ENCODE measurements around the gene SAMD4A.

SAMD4A gene

GRCh38 chr14:54781961-54782750 is 215.2 kb downstream of the SAMD4A start:
- H3K27ac ChIP-seq (ENCODE audit: insufficient read depth, low read length, poor library complexity, severe bottlenecking), result no peak overlapping the region
- H3K36me3 ChIP-seq (ENCODE audit: control insufficient read depth, insufficient read depth, low read length), result no peaks in the 10 kb centered on the region

GRCh38 chr14:54782751-54783659 is 216.1 kb downstream of the SAMD4A start:
- Histone ChIP-seq H3K4me3 (ENCODE audit: insufficient read depth, low read depth, low read length, poor library complexity, severe bottlenecking) (no peak overlapping the region), H3K27me3 (replicated peaks; ENCODE audit: control insufficient read depth, insufficient read depth, low read length, poor library complexity, severe bottlenecking) (no peaks in the 10 kb centered on the region), H3K36me3 (ENCODE audit: control insufficient read depth, insufficient read depth, low read length) (no peaks in the 10 kb centered on the region), H3K9me3 (ENCODE audit: control insufficient read depth, low read length) (no peaks in the 10 kb centered on the region), H3K27ac (ENCODE audit: insufficient read depth, low read length, poor library complexity, severe bottlenecking) (no peak overlapping the region), H3K4me1 (ENCODE audit: control insufficient read depth, insufficient read depth, low read length, poor library complexity, severe bottlenecking) (no peaks in the 10 kb centered on the region)
- no peak for DNase-seq

More at GRCh38 chr14:54781961-54782750, 215.2 kb downstream of the SAMD4A start:
- H3K9me3 ChIP-seq (ENCODE audit: control insufficient read depth, low read length), result no peaks in the 10 kb centered on the region
- H3K4me1 ChIP-seq (ENCODE audit: control insufficient read depth, insufficient read depth, low read length, poor library complexity, severe bottlenecking), result no peaks in the 10 kb centered on the region
- H3K27me3 ChIP-seq (replicated peaks; ENCODE audit: control insufficient read depth, insufficient read depth, low read length, poor library complexity, severe bottlenecking), result no peaks in the 10 kb centered on the region
- no peak overlapping the region for H3K4me3 ChIP-seq (ENCODE audit: insufficient read depth, low read depth, low read length, poor library complexity, severe bottlenecking)
- DNase-seq, result no peak

- no peaks in the 10 kb centered on the region for H3K36me3 ChIP-seq (ENCODE audit: control insufficient read depth, insufficient read depth, low read length)
- H3K4me3 ChIP-seq (ENCODE audit: insufficient read depth, low read depth, low read length, poor library complexity, severe bottlenecking), result no peak overlapping the region
- no peaks in the 10 kb centered on the region for H3K27me3 ChIP-seq (replicated peaks; ENCODE audit: control insufficient read depth, insufficient read depth, low read length, poor library complexity, severe bottlenecking)
- DNase-seq, result no peak
- H3K27ac ChIP-seq (ENCODE audit: insufficient read depth, low read length, poor library complexity, severe bottlenecking), result no peak overlapping the region
- H3K4me1 ChIP-seq (ENCODE audit: control insufficient read depth, insufficient read depth, low read length, poor library complexity, severe bottlenecking), result no peaks in the 10 kb centered on the region
- no peaks in the 10 kb centered on the region for H3K9me3 ChIP-seq (ENCODE audit: control insufficient read depth, low read length)
Observed at GRCh38 chr14:54783660-54784015, 216.7 kb downstream of the SAMD4A start.

DNA sequence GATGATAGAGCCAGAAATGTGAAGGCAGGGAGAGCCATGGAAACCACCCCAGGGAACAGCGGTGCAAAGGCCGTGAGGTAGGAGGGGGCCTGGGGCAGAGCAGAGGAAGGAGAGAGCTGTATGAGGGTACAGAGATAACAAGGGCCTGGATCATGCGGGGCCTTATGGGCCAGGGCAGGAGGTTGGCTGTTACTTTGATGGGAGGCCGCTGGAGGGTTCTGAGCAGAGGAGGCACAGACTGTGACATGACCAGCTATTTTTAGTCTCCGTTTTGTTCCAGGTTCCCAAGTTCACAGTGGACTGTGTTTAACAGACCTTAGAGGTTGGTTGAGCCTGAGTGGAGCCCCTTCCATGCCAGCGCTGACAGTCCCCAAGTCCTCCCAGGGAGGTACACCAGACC is 217.1 kb downstream of the SAMD4A start:
- Histone ChIP-seq H3K4me1 (ENCODE audit: control insufficient read depth, insufficient read depth, low read length, poor library complexity, severe bottlenecking) (no peaks in the 10 kb centered on the region), H3K9me3 (ENCODE audit: control insufficient read depth, low read length) (no peaks in the 10 kb centered on the region), H3K4me3 (ENCODE audit: insufficient read depth, low read depth, low read length, poor library complexity, severe bottlenecking) (no peak overlapping the region), H3K27me3 (replicated peaks; ENCODE audit: control insufficient read depth, insufficient read depth, low read length, poor library complexity, severe bottlenecking) (no peaks in the 10 kb centered on the region), H3K27ac (ENCODE audit: insufficient read depth, low read length, poor library complexity, severe bottlenecking) (no peak overlapping the region), H3K36me3 (ENCODE audit: control insufficient read depth, insufficient read depth, low read length) (no peaks in the 10 kb centered on the region)
- DNase-seq, result no peak

DNA sequence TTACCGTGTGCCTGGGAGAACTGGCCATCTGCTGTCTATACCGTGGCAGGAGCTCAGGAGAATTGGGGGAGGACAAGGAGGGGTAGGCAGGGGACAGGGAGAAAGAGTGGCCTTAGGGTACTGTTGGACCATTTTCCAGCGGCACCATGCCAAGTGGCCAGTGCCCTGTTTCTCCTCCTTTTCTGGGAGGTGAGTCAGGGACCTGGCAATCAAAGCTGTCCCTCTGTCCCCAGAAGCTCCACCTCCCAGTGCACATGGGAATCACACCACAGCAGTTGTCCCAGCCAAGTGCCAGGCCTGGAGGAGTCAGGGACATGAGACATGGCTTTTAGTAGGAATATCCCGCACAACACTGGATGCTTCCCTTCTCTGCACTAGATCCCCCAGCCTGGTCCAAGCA is 217.7 kb downstream of the SAMD4A start:
- H3K27me3 ChIP-seq (replicated peaks; ENCODE audit: control insufficient read depth, insufficient read depth, low read length, poor library complexity, severe bottlenecking), result no peaks in the 10 kb centered on the region
- no peaks in the 10 kb centered on the region for H3K36me3 ChIP-seq (ENCODE audit: control insufficient read depth, insufficient read depth, low read length)
- H3K27ac ChIP-seq (ENCODE audit: insufficient read depth, low read length, poor library complexity, severe bottlenecking), result no peak overlapping the region
- H3K4me1 ChIP-seq (ENCODE audit: control insufficient read depth, insufficient read depth, low read length, poor library complexity, severe bottlenecking), result no peaks in the 10 kb centered on the region
- H3K4me3 ChIP-seq (ENCODE audit: insufficient read depth, low read depth, low read length, poor library complexity, severe bottlenecking), result no peak overlapping the region
- H3K9me3 ChIP-seq (ENCODE audit: control insufficient read depth, low read length), result no peaks in the 10 kb centered on the region
- DNase-seq, result no peak

- Histone ChIP-seq H3K9me3 (ENCODE audit: control insufficient read depth, low read length) (no peaks in the 10 kb centered on the region), H3K36me3 (ENCODE audit: control insufficient read depth, insufficient read depth, low read length) (no peaks in the 10 kb centered on the region), H3K27ac (ENCODE audit: insufficient read depth, low read length, poor library complexity, severe bottlenecking) (no peak overlapping the region), H3K27me3 (replicated peaks; ENCODE audit: control insufficient read depth, insufficient read depth, low read length, poor library complexity, severe bottlenecking) (no peaks in the 10 kb centered on the region), H3K4me3 (ENCODE audit: insufficient read depth, low read depth, low read length, poor library complexity, severe bottlenecking) (no peak overlapping the region), H3K4me1 (ENCODE audit: control insufficient read depth, insufficient read depth, low read length, poor library complexity, severe bottlenecking) (no peaks in the 10 kb centered on the region)
- no peak for DNase-seq
Observed at GRCh38 chr14:54785136-54785777, 218.3 kb downstream of the SAMD4A start.

DNA sequence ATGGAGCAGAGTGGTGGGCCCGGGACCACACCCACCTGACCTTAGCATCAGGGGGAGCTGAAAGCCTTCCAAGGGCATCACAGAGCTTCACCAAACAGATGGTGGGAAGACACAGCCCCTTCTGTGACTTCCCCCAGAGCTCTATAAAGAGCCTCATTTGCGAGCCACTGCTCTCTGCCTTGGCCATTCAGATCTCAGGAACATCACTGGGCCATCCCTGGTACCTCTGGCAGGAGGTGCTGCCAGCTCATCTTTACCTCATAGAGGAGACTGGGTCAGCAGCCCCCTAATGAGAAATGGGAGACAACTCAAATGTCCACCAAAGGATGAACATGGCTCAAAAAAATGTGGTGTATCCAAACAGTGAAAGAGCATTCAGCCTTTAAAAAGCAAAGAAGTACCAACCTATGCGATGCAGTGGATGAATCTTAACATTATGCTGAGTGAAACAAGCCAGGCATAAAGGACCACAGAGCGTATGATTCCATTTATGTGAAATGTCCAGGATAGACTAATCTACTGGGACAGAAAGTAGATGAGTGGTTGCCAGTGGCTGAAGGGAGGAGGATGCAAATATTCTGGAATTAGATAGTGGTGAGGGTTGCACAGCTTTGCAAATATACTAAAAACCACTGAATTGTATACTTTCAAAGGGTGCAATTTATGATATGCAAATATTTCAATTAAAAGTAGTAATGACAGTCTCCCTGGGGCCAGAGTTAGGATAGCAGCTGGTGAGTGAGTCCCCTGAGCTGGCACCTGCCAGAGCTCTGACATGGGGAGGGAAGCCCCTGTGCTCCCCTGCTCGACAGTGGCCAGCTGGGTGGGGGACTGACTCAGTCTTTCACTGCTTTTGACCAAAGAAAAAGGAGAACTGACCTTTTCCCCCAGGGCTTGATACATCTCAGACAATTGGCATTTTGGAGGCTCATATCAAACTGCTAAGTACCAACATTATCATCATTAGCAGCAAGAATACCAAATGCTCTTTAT is 219.1 kb downstream of the SAMD4A start:
- H3K27me3 ChIP-seq (replicated peaks; ENCODE audit: control insufficient read depth, insufficient read depth, low read length, poor library complexity, severe bottlenecking), result no peaks in the 10 kb centered on the region

GRCh38 chr14:54786838-54787237 is 219.9 kb downstream of the SAMD4A start:
- DNase-seq, result no peak
- H3K36me3 ChIP-seq (ENCODE audit: control insufficient read depth, insufficient read depth, low read length), result no peaks in the 10 kb centered on the region
- H3K9me3 ChIP-seq (ENCODE audit: control insufficient read depth, low read length), result no peaks in the 10 kb centered on the region
- H3K27ac ChIP-seq (ENCODE audit: insufficient read depth, low read length, poor library complexity, severe bottlenecking), result no peak overlapping the region
- no peak overlapping the region for H3K4me3 ChIP-seq (ENCODE audit: insufficient read depth, low read depth, low read length, poor library complexity, severe bottlenecking)
- H3K4me1 ChIP-seq (ENCODE audit: control insufficient read depth, insufficient read depth, low read length, poor library complexity, severe bottlenecking), result no peaks in the 10 kb centered on the region
- H3K27me3 ChIP-seq (replicated peaks; ENCODE audit: control insufficient read depth, insufficient read depth, low read length, poor library complexity, severe bottlenecking), result no peaks in the 10 kb centered on the region

More for the DNA sequence above, 219.1 kb downstream of the SAMD4A start:
- H3K4me1 ChIP-seq (ENCODE audit: control insufficient read depth, insufficient read depth, low read length, poor library complexity, severe bottlenecking), result no peaks in the 10 kb centered on the region
- H3K36me3 ChIP-seq (ENCODE audit: control insufficient read depth, insufficient read depth, low read length), result no peaks in the 10 kb centered on the region
- H3K27ac ChIP-seq (ENCODE audit: insufficient read depth, low read length, poor library complexity, severe bottlenecking), result no peak overlapping the region
- DNase-seq, result no peak
- no peak overlapping the region for H3K4me3 ChIP-seq (ENCODE audit: insufficient read depth, low read depth, low read length, poor library complexity, severe bottlenecking)
- H3K9me3 ChIP-seq (ENCODE audit: control insufficient read depth, low read length), result no peaks in the 10 kb centered on the region

DNA sequence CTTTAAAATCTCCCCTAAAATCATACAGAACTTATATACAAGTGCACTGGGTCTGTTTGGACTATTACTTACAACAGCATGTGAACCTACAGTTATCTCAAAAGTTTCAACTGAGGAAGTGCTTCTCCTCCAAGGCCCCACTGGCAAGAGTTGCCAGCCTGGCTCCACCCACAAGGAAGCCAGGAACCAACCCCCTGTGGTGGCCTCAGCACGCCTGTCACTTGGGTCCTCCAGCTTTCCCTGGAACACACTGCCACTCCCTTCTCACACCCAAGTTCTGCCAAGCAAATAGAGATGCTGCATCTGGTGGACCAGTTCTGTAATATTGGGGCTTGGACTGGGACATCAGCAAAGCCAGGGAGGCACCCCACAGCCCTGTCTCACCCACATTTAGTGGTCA is 220.3 kb downstream of the SAMD4A start:
- Histone ChIP-seq H3K27ac (ENCODE audit: insufficient read depth, low read length, poor library complexity, severe bottlenecking) (no peak overlapping the region), H3K9me3 (ENCODE audit: control insufficient read depth, low read length) (no peaks in the 10 kb centered on the region), H3K4me1 (ENCODE audit: control insufficient read depth, insufficient read depth, low read length, poor library complexity, severe bottlenecking) (no peaks in the 10 kb centered on the region), H3K27me3 (replicated peaks; ENCODE audit: control insufficient read depth, insufficient read depth, low read length, poor library complexity, severe bottlenecking) (no peaks in the 10 kb centered on the region), H3K36me3 (ENCODE audit: control insufficient read depth, insufficient read depth, low read length) (no peaks in the 10 kb centered on the region), H3K4me3 (ENCODE audit: insufficient read depth, low read depth, low read length, poor library complexity, severe bottlenecking) (no peak overlapping the region)
- no peak for DNase-seq
